Activated CD8-positive, alpha-beta memory T cell treated with anti-CD3 and anti-CD28 coated beads for 36 hours (primary cell): ENCODE measurements around the gene GCNT1. TPM values are rescaled to one million over a fixed set of nuclear protein-coding genes. Genes with fewer than 3 reads are reported as not detected.
"Not testable (repeated sequence)": the region's sequence is repeated elsewhere in the genome, so short reads cannot be mapped to it uniquely, and the experiment has no call there.

ENCODE experiments used
- CTCF ChIA-PET: fragments of 350-600 bp; sonication (Branson Sonifier 250); formaldehyde crosslinking; loops from one replicate; lab custom pipeline; 2021; ENCODE audit warnings: antibody characterized with exemption; lab: Charles Lee
- POLR2A ChIA-PET: fragments of 350-600 bp; sonication (Branson Sonifier 250); formaldehyde crosslinking; loops from one replicate; lab custom pipeline; 2021; ENCODE audit warnings: antibody characterized with exemption; lab: Charles Lee
- total RNA-seq, 2 experiments: library from RNA; stranded (reverse); gene quantifications; one replicate each; pipeline ENCODE4 v1.2.3, GENCODE V29; 2021

The GCNT1 gene
- total RNA-seq, 2 experiments from 2014 or later: 16.4 to 18.5 TPM

- CTCF ChIA-PET: no interaction called here
- POLR2A ChIA-PET: no interaction called here
Observed at GRCh38 chr9:76521906-76522305, 62.9 kb downstream of the GCNT1 start.

GRCh38 chr9:76523617-76524200 lies 64.7 kb downstream of the GCNT1 start:
- CTCF ChIA-PET, POLR2A ChIA-PET: not testable (repeated sequence)

GRCh38 chr9:76525196-76525595 lies 66.2 kb downstream of the GCNT1 start:
- ChIA-PET POLR2A (no interaction called here), CTCF (no interaction called here)

GRCh38 chr9:76526026-76526425 lies 67.0 kb downstream of the GCNT1 start:
- ChIA-PET CTCF (no interaction called here), POLR2A (interaction anchor here (0.7 kb wide), 1 partner anchor 213 kb away, joined by 3 read pairs; no protein-coding TSS in a partner anchor)

DNA sequence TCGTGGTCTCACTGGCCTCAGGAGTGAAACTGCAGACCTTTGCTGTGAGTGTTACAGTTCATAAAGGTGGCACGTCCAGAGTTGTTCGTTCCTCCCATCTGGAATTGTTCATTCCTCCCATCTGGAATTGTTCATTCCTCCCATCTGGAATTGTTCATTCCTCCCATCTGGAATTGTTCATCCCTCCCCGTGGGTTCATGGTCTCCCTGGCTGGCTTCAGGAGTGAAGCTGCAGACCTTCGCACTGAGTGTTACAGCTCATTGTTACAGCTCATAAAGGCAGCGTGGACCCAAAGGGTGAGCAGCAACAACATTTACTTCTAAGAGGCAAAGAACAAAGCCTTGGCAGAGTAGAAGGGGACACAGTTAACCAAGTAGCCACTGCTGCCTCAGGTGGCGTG lies 69.1 kb downstream of the GCNT1 start:
- ChIA-PET CTCF (interaction anchor here (1.4 kb wide), 1 partner anchor 11 kb away, joined by 3 read pairs; no protein-coding TSS in a partner anchor), POLR2A (no interaction called here)

- ChIA-PET POLR2A (no interaction called here), CTCF (interaction anchor here (1.4 kb wide), 1 partner anchor 12 kb away, joined by 3 read pairs; no protein-coding TSS in a partner anchor)
Observed at GRCh38 chr9:76528642-76529190, 69.7 kb downstream of the GCNT1 start.

DNA sequence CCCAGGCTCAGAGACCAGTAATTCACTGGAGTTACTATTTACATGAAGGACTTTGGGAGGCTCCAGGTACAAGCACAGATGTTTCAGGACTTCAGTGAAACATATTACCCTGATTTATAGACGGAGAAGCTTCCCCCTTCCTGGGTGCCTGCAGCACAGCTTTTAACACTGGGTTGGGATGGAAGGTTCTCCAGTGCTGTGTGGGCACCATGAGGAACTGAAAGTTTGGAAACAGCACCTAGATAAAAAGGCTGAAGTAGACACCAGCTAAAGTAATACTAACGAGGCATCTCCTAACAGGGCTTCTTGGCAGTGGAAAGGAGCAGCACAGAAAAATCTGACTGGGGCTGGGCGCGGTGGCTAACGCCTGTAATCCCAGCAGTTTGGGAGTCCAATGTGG lies 70.7 kb downstream of the GCNT1 start:
- ChIA-PET CTCF (interaction anchor here (1.2 kb wide), 1 partner anchor 70 kb away, joined by 3 read pairs; the partner anchor contains the start of gene GCNT1), POLR2A (no interaction called here)

DNA sequence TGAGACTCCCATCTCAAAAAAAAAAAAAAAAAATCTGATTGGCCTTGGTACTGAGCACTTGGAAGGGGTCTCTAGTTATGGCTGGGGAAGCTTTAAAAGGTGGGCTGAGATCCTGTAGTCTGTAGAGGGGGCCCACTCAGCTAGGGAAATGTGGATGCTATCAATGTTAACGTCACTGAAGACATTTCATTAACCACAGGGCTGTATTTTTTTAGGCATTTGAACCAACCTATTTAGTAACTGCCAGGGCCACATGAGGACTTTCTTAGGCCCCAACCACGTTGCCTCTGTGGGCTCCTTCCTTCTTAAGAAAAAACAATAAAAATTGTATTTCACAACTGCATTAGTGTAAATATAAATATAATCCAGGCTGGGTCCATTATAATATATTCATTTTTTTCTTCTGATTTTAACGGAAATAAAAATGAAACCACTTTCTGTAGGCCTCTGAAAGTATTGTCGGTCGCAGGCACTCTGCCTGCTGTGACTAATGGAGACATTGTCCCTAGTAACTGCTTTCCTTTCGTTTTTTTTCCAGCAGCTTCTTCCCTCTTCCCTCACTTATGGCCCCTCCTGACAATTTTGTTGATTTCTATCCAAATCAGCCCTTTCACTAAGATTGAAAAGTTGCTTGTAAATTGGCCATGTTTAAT lies 71.6 kb downstream of the GCNT1 start:
- CTCF ChIA-PET: interaction anchor here (1.2 kb wide), 1 partner anchor 71 kb away, joined by 3 read pairs; the partner anchor contains the start of gene GCNT1
- POLR2A ChIA-PET: no interaction called here

DNA sequence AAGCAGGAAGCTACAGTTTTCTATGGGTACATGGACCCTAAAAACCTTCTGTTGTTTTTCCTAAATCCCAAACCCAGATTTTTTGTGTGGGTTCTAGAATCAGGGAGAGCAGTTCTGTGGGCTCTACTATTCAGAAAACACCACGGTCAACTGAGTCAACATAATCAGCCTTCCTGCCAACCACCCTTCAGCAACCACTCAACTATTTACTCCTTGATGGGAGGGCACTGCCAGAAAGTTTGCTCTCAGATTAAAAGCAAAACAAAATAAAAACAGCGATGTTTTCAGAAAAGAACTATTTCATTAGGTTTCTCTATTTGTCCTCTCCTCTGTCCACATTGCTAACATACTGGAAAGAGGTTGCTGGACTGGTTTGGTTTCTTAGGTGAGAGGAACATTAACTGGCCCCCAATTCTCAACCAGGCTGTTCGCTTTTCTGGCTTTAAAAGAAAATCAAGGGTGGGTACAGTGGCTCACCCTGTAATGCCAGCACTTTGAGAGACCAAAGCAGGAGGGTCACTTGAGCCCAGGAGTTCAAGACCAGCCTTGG lies 72.3 kb downstream of the GCNT1 start:
- ChIA-PET CTCF (no interaction called here), POLR2A (no interaction called here)

DNA sequence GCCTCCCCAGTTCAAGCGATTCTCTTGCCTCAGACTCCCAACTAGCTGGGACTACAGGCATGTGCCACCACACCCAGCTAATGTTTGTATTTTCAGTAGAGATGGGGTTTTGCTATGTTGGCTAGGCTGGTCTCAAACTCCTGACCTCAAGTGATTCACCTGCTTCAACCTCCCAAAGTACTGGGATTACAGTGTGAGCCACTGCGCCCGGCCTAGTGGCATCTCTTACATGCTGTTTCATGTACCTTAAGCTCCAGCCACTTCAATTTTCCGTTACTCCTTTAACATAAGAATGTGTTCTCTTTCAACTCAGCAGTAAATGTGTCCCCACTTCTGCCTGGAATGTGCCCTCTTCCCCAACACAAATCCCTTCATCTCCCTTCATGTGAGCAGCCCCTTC lies 73.9 kb downstream of the GCNT1 start:
- POLR2A ChIA-PET: not testable (repeated sequence)
- CTCF ChIA-PET: interaction anchor here (1.3 kb wide), 1 partner anchor 139 kb away, joined by 3 read pairs; the partner anchor contains the start of gene RFK

DNA sequence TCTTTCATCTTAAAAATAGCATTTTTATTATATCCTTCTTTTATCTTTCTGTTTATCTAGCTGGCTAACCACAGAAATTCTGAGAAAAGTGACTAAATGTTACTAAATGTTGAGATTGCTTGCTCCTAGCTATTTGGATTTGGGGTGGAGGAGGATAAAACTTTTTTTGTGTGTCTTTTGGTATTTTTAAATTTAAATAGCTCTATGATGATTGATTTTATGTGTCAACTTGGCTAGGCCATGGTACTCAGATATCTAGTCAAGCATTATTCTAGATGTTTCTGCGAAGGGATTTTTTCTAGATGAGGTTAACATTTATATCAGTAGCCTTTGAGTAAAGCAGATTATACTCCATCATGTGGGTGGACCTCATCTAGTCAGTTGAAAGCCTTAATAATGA lies 75.0 kb downstream of the GCNT1 start:
- CTCF ChIA-PET: interaction anchor here (1.2 to 1.3 kb wide), 2 partner anchors 87 to 140 kb away, joined by 3 read pairs; partner anchors contain the start of gene RFK

GRCh38 chr9:76537150-76537646 lies 78.2 kb downstream of the GCNT1 start:
- ChIA-PET POLR2A (no interaction called here), CTCF (interaction anchor here (0.7 kb wide), 1 partner anchor 223 kb away, joined by 3 read pairs; no protein-coding TSS in a partner anchor)

More for the DNA sequence above, 75.0 kb downstream of the GCNT1 start:
- POLR2A ChIA-PET: interaction anchor here (0.6 kb wide), 2 partner anchors 70 to 373 kb away, joined by 3 to 4 read pairs; no protein-coding TSS in a partner anchor

DNA sequence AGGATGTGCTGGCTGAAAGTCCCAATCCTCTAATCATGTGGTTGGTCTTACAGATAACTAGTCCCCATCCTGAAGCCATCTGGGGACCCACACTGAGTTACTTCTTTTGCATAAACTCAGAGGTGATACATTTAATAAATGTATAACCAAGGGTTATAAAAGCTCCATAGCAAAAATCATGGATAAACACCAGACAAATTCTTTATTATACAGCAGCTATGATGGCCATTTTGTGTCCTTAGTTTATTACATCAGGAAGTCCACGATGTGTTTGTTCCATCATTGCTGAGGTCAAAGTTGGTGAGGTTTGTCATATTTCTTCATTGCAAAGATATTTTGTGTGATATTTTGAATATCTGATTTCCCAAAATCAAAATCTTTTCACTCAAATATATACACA lies 80.2 kb downstream of the GCNT1 start:
- ChIA-PET POLR2A (no interaction called here), CTCF (no interaction called here)

DNA sequence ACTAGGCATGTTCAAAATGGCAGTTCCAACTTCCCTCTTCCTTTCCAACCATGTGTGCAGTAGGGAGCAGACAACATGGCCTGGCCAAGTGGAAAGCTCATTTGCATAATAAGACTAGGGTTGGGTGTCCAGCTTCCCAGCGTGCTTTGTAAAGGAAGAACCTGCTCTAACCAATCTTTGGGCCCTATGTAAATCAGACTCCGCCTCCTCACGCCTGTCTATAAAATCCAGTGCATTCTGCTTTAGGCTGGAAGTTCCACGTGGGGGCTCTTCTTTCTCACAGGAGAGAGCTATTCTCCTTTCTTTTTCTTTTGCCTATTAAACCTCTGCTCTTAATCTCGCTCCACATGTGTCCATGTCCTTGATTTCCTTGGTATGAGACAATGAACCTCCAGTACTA lies 83.4 kb downstream of the GCNT1 start:
- CTCF ChIA-PET: no interaction called here
- POLR2A ChIA-PET: no interaction called here

GRCh38 chr9:76545191-76545590 lies 86.2 kb downstream of the GCNT1 start:
- POLR2A ChIA-PET: no interaction called here
- CTCF ChIA-PET: no interaction called here

- ChIA-PET CTCF (no interaction called here), POLR2A (no interaction called here)
Observed at GRCh38 chr9:76552181-76552580, 93.2 kb downstream of the GCNT1 start.

- CTCF ChIA-PET: no interaction called here
- POLR2A ChIA-PET: no interaction called here
Observed at GRCh38 chr9:76552751-76553455, 93.9 kb downstream of the GCNT1 start.

DNA sequence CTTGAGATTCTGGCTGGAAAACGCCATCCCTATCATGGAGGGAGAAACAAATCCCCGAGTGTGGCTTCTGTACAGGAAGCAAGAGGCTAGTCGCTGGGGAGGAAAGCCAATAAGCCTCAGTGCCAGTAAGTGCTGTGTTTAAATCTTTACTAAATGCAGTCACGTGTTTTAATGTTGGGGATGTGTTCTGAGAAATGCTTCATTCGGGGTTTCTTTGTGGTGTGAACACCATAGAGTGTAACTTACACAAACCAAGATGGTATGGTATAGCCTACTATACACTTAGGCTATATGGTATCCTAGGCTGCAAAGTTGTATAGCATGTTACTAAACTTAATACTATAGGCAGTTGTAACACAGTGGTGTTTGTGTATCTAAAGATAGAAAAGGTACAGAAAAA lies 94.7 kb downstream of the GCNT1 start:
- ChIA-PET POLR2A (no interaction called here), CTCF (no interaction called here)
